Neural progenitor cell (in vitro differentiated cells): ENCODE measurements around the gene GCNT2. TPM values are rescaled to one million over a fixed set of nuclear protein-coding genes. Genes with fewer than 3 reads are reported as not detected.
A peak's percentile ranks its signal among the peaks of the same experiment; 100 is the strongest.

Experiments used
- DNase-seq: peaks from one replicate; pipeline ENCODE4 v3.0.0-alpha.2; 2016; ENCODE audit warnings: low spot score
- H2AFZ ChIP-seq: fragments of 200-600 bp; sonication (generic); replicated peaks from 2 replicates; pipeline ENCODE4 v1.6.1; 2016; ENCODE audit warnings: antibody characterized with exemption
- H3F3A ChIP-seq: fragments of 200-600 bp; sonication (generic); 2 replicates; pipeline ENCODE4 v1.6.1; 2016; ENCODE audit warnings: antibody characterized with exemption, low read depth
- H3K27ac ChIP-seq: fragments of 200-600 bp; sonication (generic); 2 replicates; pipeline ENCODE4 v1.5.1; 2016; ENCODE audit warnings: mild to moderate bottlenecking
- H3K27me3 ChIP-seq: fragments of 200-600 bp; sonication (generic); 2 replicates; pipeline ENCODE4 v1.6.1; 2016; ENCODE audit warnings: mild to moderate bottlenecking, moderate library complexity
- H3K36me3 ChIP-seq: fragments of 200-600 bp; sonication (generic); 2 replicates; pipeline ENCODE4 v1.5.1; 2016
- H3K4me1 ChIP-seq: fragments of 200-600 bp; sonication (generic); 2 replicates; pipeline ENCODE4 v1.6.1; 2016; ENCODE audit warnings: mixed run types
- H3K4me2 ChIP-seq: fragments of 200-600 bp; sonication (generic); 2 replicates; pipeline ENCODE4 v1.6.1; 2016
- H3K4me3 ChIP-seq: fragments of 200-600 bp; sonication (generic); 2 replicates; pipeline ENCODE4 v1.5.1; 2016
- H3K79me2 ChIP-seq: fragments of 200-600 bp; sonication (generic); 2 replicates; pipeline ENCODE4 v1.6.1; 2016; ENCODE audit warnings: low read depth
- H3K9ac ChIP-seq: fragments of 200-600 bp; sonication (generic); 2 replicates; pipeline ENCODE4 v1.6.1; 2016
- H3K9me3 ChIP-seq: fragments of 200-600 bp; sonication (generic); 2 replicates; pipeline ENCODE4 v1.5.1; 2016; ENCODE audit warnings: low read depth
- H4K20me1 ChIP-seq: fragments of 200-600 bp; sonication (generic); 2 replicates; pipeline ENCODE4 v1.6.1; 2016; ENCODE audit warnings: low read depth
- H3K27ac Mint-ChIP-seq: 3 replicates; pipeline ENCODE4 v1.8.0; 2021; ENCODE audit warnings: mixed read lengths
- H3K27me3 Mint-ChIP-seq: 2 replicates; pipeline ENCODE4 v1.8.0; 2022; ENCODE audit warnings: low read depth, mild to moderate bottlenecking, inconsistent platforms, moderate library complexity, mixed read lengths; ENCODE audit not compliant: insufficient read depth
- H3K36me3 Mint-ChIP-seq: 3 replicates; pipeline ENCODE4 v1.8.0; 2021; ENCODE audit warnings: mixed read lengths
- H3K4me1 Mint-ChIP-seq: 3 replicates; pipeline ENCODE4 v1.8.0; 2021; ENCODE audit warnings: mixed read lengths
- H3K4me3 Mint-ChIP-seq: 3 replicates; pipeline ENCODE4 v1.8.0; 2021; ENCODE audit warnings: mild to moderate bottlenecking, moderate library complexity, mixed read lengths
- H3K9me3 Mint-ChIP-seq: 3 replicates; pipeline ENCODE4 v1.8.0; 2020; ENCODE audit warnings: mixed read lengths
- EZH2 ChIP-seq: fragments of 200-600 bp; sonication (generic); IDR thresholded peaks from 2 replicates; pipeline ENCODE4 v1.6.1; 2017; ENCODE audit warnings: antibody characterized with exemption, mild to moderate bottlenecking, moderate library complexity
- EZH2phosphoT487 ChIP-seq: fragments of 200-600 bp; sonication (generic); IDR thresholded peaks from 2 replicates; pipeline ENCODE4 v1.6.1; 2017; ENCODE audit warnings: antibody characterized with exemption
- total RNA-seq: library from RNA; depleted of rRNA; stranded (reverse); fragments of >200 nt; gene quantifications from 2 replicates; pipeline ENCODE4 v1.2.3, GENCODE V29; 2015; ENCODE audit warnings: low replicate concordance
- TF ChIP-seq, protein P1 (sequence below): fragments of 200-600 bp; sonication (generic); IDR thresholded peaks from 2 replicates; pipeline ENCODE4 v1.5.1; 2017; ENCODE audit warnings: antibody characterized with exemption, mild to moderate bottlenecking

GCNT2 gene
- total RNA-seq, 1 donor from 2014 or later, result 48.4 TPM

DNA sequence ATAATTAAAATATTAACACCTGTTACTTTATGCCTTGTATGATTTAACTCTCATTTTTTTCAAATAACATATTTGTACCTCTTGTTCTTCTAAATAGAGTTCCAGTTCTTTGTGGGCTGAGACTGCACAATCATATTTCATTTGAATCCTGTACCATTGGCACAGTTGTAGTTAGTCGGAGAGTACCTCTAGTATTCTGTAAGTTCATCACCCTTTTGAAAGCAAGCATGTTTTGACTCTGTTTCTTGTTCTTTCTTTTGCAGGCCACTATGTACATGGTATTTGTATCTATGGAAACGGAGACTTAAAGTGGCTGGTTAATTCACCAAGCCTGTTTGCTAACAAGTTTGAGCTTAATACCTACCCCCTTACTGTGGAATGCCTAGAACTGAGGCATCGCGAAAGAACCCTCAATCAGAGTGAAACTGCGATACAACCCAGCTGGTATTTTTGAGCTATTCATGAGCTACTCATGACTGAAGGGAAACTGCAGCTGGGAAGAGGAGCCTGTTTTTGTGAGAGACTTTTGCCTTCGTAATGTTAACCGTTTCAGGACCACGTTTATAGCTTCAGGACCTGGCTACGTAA, 105.1 kb downstream of the GCNT2 start:
- no peaks in the 10 kb centered on the region for H4K20me1 ChIP-seq
- no peak overlapping the region for H3K4me3 Mint-ChIP-seq
- no peak overlapping the region for H2AFZ ChIP-seq
- peaks cover 14% of the 10 kb centered on the region for H3K36me3 ChIP-seq
- H3K9ac ChIP-seq, result no peak overlapping the region
- no peaks in the 10 kb centered on the region for H3K27me3 ChIP-seq
- H3K79me2 ChIP-seq, result no peaks in the 10 kb centered on the region
- H3K9me3 Mint-ChIP-seq, result peaks cover 2% of the 10 kb centered on the region
- peak overlapping the region; percentile 7 for H3K27ac Mint-ChIP-seq
- peaks cover 17% of the 10 kb centered on the region for H3K36me3 Mint-ChIP-seq
- no peak overlapping the region for H3K4me3 ChIP-seq
- peak overlapping the region; percentile 14 for H3K27ac ChIP-seq
- no peaks in the 10 kb centered on the region for H3K9me3 ChIP-seq
- H3K4me1 ChIP-seq, result peaks cover 14% of the 10 kb centered on the region
- peak; percentile 39 for DNase-seq
- peaks cover 13% of the 10 kb centered on the region for H3F3A ChIP-seq
- TF ChIP-seq EZH2phosphoT487 (no peak), EZH2 (no peak)
- TF ChIP-seq, protein P1, sequence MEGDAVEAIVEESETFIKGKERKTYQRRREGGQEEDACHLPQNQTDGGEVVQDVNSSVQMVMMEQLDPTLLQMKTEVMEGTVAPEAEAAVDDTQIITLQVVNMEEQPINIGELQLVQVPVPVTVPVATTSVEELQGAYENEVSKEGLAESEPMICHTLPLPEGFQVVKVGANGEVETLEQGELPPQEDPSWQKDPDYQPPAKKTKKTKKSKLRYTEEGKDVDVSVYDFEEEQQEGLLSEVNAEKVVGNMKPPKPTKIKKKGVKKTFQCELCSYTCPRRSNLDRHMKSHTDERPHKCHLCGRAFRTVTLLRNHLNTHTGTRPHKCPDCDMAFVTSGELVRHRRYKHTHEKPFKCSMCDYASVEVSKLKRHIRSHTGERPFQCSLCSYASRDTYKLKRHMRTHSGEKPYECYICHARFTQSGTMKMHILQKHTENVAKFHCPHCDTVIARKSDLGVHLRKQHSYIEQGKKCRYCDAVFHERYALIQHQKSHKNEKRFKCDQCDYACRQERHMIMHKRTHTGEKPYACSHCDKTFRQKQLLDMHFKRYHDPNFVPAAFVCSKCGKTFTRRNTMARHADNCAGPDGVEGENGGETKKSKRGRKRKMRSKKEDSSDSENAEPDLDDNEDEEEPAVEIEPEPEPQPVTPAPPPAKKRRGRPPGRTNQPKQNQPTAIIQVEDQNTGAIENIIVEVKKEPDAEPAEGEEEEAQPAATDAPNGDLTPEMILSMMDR, result no peak
- peak overlapping the region; percentile 45 for H3K4me2 ChIP-seq
- peaks cover 9% of the 10 kb centered on the region for H3K4me1 Mint-ChIP-seq
- peaks cover 2% of the 10 kb centered on the region for H3K27me3 Mint-ChIP-seq

DNA sequence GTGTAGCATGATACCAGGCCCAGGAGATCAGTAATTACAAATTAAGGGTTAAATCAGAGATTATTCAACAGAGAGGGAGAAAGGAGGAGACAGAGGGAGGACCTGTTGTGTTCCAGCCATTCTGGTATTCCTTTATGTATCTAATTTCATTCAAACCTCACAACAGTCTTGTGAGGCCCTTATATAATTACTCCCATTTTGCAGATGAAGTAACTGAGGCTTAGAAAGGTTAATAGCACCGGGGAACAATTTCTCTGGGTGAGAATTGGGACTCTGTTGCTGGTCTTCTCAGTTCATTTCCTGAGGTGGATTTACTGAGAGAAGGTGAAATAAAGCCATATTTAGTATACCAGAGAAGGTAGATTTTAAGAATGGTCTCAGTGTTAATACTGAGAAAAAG, 106.6 kb downstream of the GCNT2 start:
- DNase-seq, result no peak
- no peak overlapping the region for H3K9ac ChIP-seq
- H3K27me3 ChIP-seq, result no peaks in the 10 kb centered on the region
- H3K4me2 ChIP-seq, result no peak overlapping the region
- Mint-ChIP-seq H3K36me3 (peaks cover 11% of the 10 kb centered on the region), H3K4me3 (no peak overlapping the region), H3K4me1 (peaks cover 9% of the 10 kb centered on the region), H3K9me3 (peaks cover 2% of the 10 kb centered on the region), H3K27ac (no peak overlapping the region), H3K27me3 (peaks cover 2% of the 10 kb centered on the region)
- H4K20me1 ChIP-seq, result no peaks in the 10 kb centered on the region
- peaks cover 8% of the 10 kb centered on the region for H3K36me3 ChIP-seq
- H3K4me1 ChIP-seq, result peaks cover 14% of the 10 kb centered on the region
- no peak overlapping the region for H3K4me3 ChIP-seq
- no peak for TF ChIP-seq EZH2phosphoT487
- TF ChIP-seq EZH2, result no peak
- TF ChIP-seq, protein P1, result no peak
- no peaks in the 10 kb centered on the region for H3K9me3 ChIP-seq
- no peaks in the 10 kb centered on the region for H3K79me2 ChIP-seq
- no peak overlapping the region for H2AFZ ChIP-seq
- H3F3A ChIP-seq, result peaks cover 13% of the 10 kb centered on the region
- H3K27ac ChIP-seq, result no peak overlapping the region

DNA sequence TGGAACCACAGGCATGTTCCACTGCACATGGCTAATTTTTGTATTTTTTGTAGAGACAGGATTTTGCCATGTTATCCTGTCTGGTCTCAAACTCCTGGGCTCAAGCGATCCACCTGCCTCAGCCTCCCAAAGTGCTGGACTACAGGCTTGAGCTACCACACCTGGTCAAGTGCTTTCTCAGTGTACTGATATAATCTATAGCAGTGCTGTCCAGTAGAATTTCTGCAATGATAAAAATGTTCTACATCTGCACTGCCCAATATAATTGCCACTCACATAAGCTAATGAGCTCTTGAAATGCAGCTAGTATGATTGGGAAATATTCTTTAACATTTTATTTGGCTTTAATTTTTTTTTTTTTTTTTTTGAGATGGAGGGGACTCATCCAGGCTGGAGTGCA, 109.0 kb downstream of the GCNT2 start:
- TF ChIP-seq EZH2 (no peak), EZH2phosphoT487 (no peak)
- TF ChIP-seq, protein P1, result no peak
- Histone ChIP-seq H3K27me3 (no peaks in the 10 kb centered on the region), H3K27ac (no peak overlapping the region), H2AFZ (no peak overlapping the region), H3K4me2 (no peak overlapping the region), H3K36me3 (peaks cover 8% of the 10 kb centered on the region), H3K4me1 (peaks cover 14% of the 10 kb centered on the region), H3F3A (peaks cover 13% of the 10 kb centered on the region), H3K9ac (no peak overlapping the region), H3K4me3 (no peak overlapping the region), H3K9me3 (no peaks in the 10 kb centered on the region), H3K79me2 (no peaks in the 10 kb centered on the region), H4K20me1 (no peaks in the 10 kb centered on the region)
- H3K4me1 Mint-ChIP-seq, result peaks cover 9% of the 10 kb centered on the region
- no peak overlapping the region for H3K27ac Mint-ChIP-seq
- no peaks in the 10 kb centered on the region for H3K9me3 Mint-ChIP-seq
- DNase-seq, result no peak
- H3K27me3 Mint-ChIP-seq, result peaks cover 2% of the 10 kb centered on the region
- H3K36me3 Mint-ChIP-seq, result peaks cover 3% of the 10 kb centered on the region
- no peak overlapping the region for H3K4me3 Mint-ChIP-seq
